Vagina (tissue), 2 donors: ENCODE data around the gene SPINDOC. TPM values are rescaled to one million over a fixed set of nuclear protein-coding genes. Genes with fewer than 3 reads are reported as not detected.

ENCODE experiments used
- DNase-seq, 2 donors: peaks; one replicate each; pipeline ENCODE4 v3.0.0-alpha.2; 2017; ENCODE audit errors: extremely low spot score in 2 of 2
- H3K27ac ChIP-seq: fragments of 200-600 bp; sonication (generic); one replicate; pipeline ENCODE4 v1.5.1; 2019
- H3K27me3 ChIP-seq: fragments of 200-600 bp; sonication (generic); one replicate; pipeline ENCODE4 v1.5.1; 2019
- H3K36me3 ChIP-seq, 2 donors: fragments of 200-600 bp; sonication (generic); one replicate each; pipeline ENCODE4 v1.5.1; 2017 to 2019
- H3K4me1 ChIP-seq: fragments of 200-600 bp; sonication (generic); one replicate; pipeline ENCODE4 v1.5.1; 2019
- H3K4me3 ChIP-seq, 2 donors: fragments of 200-600 bp; sonication (generic); 1 replicate in 1 of 2; 2 replicates in 1 of 2; pipeline ENCODE4 v1.5.1; 2016 to 2019
- H3K9me3 ChIP-seq: fragments of 200-600 bp; sonication (generic); one replicate; pipeline ENCODE4 v1.5.1; 2019
- POLR2A ChIP-seq, 2 donors: fragments of 450-650 bp; IDR thresholded peaks; one replicate each; pipeline ENCODE4 v1.6.1; 2017; ENCODE audit warnings: antibody characterized with exemption in 2 of 2, mild to moderate bottlenecking in 2 of 2, moderate library complexity in 2 of 2
- POLR2AphosphoS5 ChIP-seq, 2 donors: sonication (generic); formaldehyde crosslinking; IDR thresholded peaks; one replicate each; pipeline ENCODE4 v1.9.0; 2017; ENCODE audit warnings: antibody characterized with exemption in 2 of 2, mild to moderate bottlenecking in 2 of 2, low read depth in 1 of 2; ENCODE audit not compliant: insufficient read depth in 1 of 2
- intact Hi-C: fragments of 100-400 bp; cut with DNase I; formaldehyde crosslinking; loops from one replicate; pipeline ENCODE4 v1.15.1; 2023
- total RNA-seq: library from RNA; depleted of rRNA; stranded (reverse); fragments of >200 nt; gene quantifications from one replicate; pipeline ENCODE4 v1.2.3, GENCODE V29; 2016
- TF ChIP-seq, protein P1 (sequence below), 3 experiments: fragments of 450-650 bp in 2 of 3; fragments of 200-600 bp in 1 of 3; sonication (generic) in 1 of 3; IDR thresholded peaks; one replicate each; pipeline ENCODE4 v1.5.1; 2017 to 2019; ENCODE audit warnings: antibody characterized with exemption in 3 of 3, mild to moderate bottlenecking in 2 of 3, moderate library complexity in 2 of 3

Gene SPINDOC
- total RNA-seq, 1 donor from 2014 or later, result 6.6 TPM

- no peaks in the 10 kb centered on the region for H3K27me3 ChIP-seq
- intact Hi-C loops, result no loop called here
- H3K27ac ChIP-seq, result no peak overlapping the region
- no peak for DNase-seq
- peaks cover 0 to 5% of the 10 kb centered on the region in 2 donors for H3K36me3 ChIP-seq
- H3K4me3 ChIP-seq, result no peak overlapping the region
- TF ChIP-seq, protein P1, sequence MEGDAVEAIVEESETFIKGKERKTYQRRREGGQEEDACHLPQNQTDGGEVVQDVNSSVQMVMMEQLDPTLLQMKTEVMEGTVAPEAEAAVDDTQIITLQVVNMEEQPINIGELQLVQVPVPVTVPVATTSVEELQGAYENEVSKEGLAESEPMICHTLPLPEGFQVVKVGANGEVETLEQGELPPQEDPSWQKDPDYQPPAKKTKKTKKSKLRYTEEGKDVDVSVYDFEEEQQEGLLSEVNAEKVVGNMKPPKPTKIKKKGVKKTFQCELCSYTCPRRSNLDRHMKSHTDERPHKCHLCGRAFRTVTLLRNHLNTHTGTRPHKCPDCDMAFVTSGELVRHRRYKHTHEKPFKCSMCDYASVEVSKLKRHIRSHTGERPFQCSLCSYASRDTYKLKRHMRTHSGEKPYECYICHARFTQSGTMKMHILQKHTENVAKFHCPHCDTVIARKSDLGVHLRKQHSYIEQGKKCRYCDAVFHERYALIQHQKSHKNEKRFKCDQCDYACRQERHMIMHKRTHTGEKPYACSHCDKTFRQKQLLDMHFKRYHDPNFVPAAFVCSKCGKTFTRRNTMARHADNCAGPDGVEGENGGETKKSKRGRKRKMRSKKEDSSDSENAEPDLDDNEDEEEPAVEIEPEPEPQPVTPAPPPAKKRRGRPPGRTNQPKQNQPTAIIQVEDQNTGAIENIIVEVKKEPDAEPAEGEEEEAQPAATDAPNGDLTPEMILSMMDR (IDR thresholded peaks at IDR 0.05), result no peak
- TF ChIP-seq POLR2AphosphoS5 (IDR thresholded peaks at IDR 0.05; ENCODE audit: insufficient read depth in 1 of 2, low read depth in 1 of 2) (no peak), POLR2A (IDR thresholded peaks at IDR 0.05) (no peak)
- H3K9me3 ChIP-seq, result no peaks in the 10 kb centered on the region
- peaks cover 70% of the 10 kb centered on the region for H3K4me1 ChIP-seq
These were observed 54.3 kb downstream of the SPINDOC start for GRCh38 chr11:63867511-63867910.

DNA sequence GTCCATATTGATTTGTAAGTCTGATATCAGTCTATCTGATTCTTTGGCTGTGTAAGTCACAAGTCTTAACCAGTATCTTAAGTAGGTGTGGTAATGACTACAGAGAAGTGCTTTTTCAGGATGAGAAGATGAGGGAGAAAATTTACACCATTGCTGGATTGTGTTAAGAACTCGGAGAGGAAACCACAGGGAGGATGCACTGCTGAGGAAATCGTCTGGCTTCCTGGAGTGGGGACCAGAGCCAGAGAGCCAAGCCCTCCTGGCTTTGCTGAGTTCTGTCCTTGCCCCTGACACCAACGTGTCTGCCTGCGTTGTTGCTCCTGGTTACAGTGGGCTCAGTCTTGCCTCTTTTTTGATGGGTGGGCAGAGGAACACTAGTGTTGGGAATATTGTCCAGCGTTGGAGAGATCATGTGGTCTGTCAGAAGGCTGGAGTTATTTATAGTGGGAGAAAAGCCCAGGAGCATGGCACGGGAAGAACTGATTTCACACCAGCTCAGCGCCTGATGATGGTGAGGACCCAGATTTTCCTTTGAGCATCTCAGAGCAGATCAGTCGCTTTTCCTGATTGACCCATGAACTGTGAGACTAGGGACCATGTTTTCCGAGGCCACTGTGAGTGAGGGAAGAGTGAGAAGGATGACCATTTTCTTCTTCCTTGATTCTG lies 55.3 kb downstream of the SPINDOC start:
- Histone ChIP-seq H3K27me3 (no peaks in the 10 kb centered on the region), H3K36me3 (no peaks in the 10 kb centered on the region), H3K9me3 (no peaks in the 10 kb centered on the region), H3K27ac (peak overlapping the region; percentile 8), H3K4me1 (peaks cover 80% of the 10 kb centered on the region), H3K4me3 (no peak overlapping the region)
- intact Hi-C loops, result no loop called here
- TF ChIP-seq, protein P1 (IDR thresholded peaks at IDR 0.05), result no peak
- TF ChIP-seq POLR2AphosphoS5 (IDR thresholded peaks at IDR 0.05; ENCODE audit: insufficient read depth in 1 of 2, low read depth in 1 of 2) (no peak), POLR2A (IDR thresholded peaks at IDR 0.05) (no peak)
- no peak for DNase-seq

- intact Hi-C loops, result no loop called here
- no peak for DNase-seq
These were observed 55.9 kb downstream of the SPINDOC start for GRCh38 chr11:63869171-63869591.

GRCh38 chr11:63869683-63870082 lies 56.4 kb downstream of the SPINDOC start:
- Histone ChIP-seq H3K4me3 (no peak overlapping the region), H3K9me3 (no peaks in the 10 kb centered on the region), H3K4me1 (peaks cover 91% of the 10 kb centered on the region), H3K27me3 (no peaks in the 10 kb centered on the region), H3K36me3 (no peaks in the 10 kb centered on the region), H3K27ac (peak overlapping the region; percentile 45)
- no peak for TF ChIP-seq POLR2A (IDR thresholded peaks at IDR 0.05)
- TF ChIP-seq, protein P1 (IDR thresholded peaks at IDR 0.05), result no peak
- TF ChIP-seq POLR2AphosphoS5 (IDR thresholded peaks at IDR 0.05; ENCODE audit: insufficient read depth in 1 of 2, low read depth in 1 of 2), result no peak
- intact Hi-C loops, result no loop called here
- no peak for DNase-seq

More at GRCh38 chr11:63869171-63869591, 55.9 kb downstream of the SPINDOC start:
- Histone ChIP-seq H3K9me3 (no peaks in the 10 kb centered on the region), H3K36me3 (no peaks in the 10 kb centered on the region), H3K4me3 (no peak overlapping the region), H3K4me1 (peaks cover 86% of the 10 kb centered on the region), H3K27ac (peak overlapping the region; percentile 8), H3K27me3 (no peaks in the 10 kb centered on the region)
- TF ChIP-seq POLR2AphosphoS5 (IDR thresholded peaks at IDR 0.05; ENCODE audit: insufficient read depth in 1 of 2, low read depth in 1 of 2), result no peak
- TF ChIP-seq, protein P1 (IDR thresholded peaks at IDR 0.05), result no peak
- no peak for TF ChIP-seq POLR2A (IDR thresholded peaks at IDR 0.05)
